KMS-11 (cell line): ENCODE measurements around the gene ATP6V1B1.

Experiments
- H2AFZ ChIP-seq: fragments of 200-600 bp; sonication (generic); 2 replicates; pipeline ENCODE4 v1.6.1; 2016; ENCODE audit warnings: antibody characterized with exemption, mixed run types, low read depth
- H3K27ac ChIP-seq: fragments of 200-600 bp; sonication (generic); 2 replicates; pipeline ENCODE4 v1.6.1; 2016; ENCODE audit warnings: mild to moderate bottlenecking, mixed run types
- H3K27me3 ChIP-seq: fragments of 200-600 bp; sonication (generic); 2 replicates; pipeline ENCODE4 v1.6.1; 2017; ENCODE audit warnings: mild to moderate bottlenecking, low read depth, mixed run types, moderate library complexity; ENCODE audit not compliant: insufficient read depth
- H3K36me3 ChIP-seq: fragments of 200-600 bp; sonication (generic); 2 replicates; pipeline ENCODE4 v1.6.1; 2017; ENCODE audit warnings: mild to moderate bottlenecking, mixed run types; ENCODE audit not compliant: insufficient read depth
- H3K4me1 ChIP-seq: fragments of 200-600 bp; sonication (generic); 2 replicates; pipeline ENCODE4 v1.6.1; 2016; ENCODE audit warnings: mild to moderate bottlenecking, low read depth, mixed run types; ENCODE audit not compliant: poor library complexity, severe bottlenecking
- H3K4me2 ChIP-seq: fragments of 200-600 bp; sonication (generic); 2 replicates; pipeline ENCODE4 v1.7.0; 2016; ENCODE audit warnings: mild to moderate bottlenecking, mixed run types
- H3K4me3 ChIP-seq: fragments of 200-600 bp; sonication (generic); IDR thresholded peaks from 2 replicates; pipeline ENCODE4 v1.6.1; 2017; ENCODE audit warnings: low read depth, low read length, mixed read lengths; ENCODE audit not compliant: insufficient read depth
- H3K79me2 ChIP-seq: fragments of 200-600 bp; sonication (generic); 2 replicates; pipeline ENCODE4 v1.6.1; 2016; ENCODE audit warnings: low read depth, mixed run types; ENCODE audit not compliant: insufficient read depth
- H3K9ac ChIP-seq: fragments of 200-600 bp; sonication (generic); 2 replicates; pipeline ENCODE4 v1.6.1; 2016; ENCODE audit warnings: mild to moderate bottlenecking, mixed run types
- H4K20me1 ChIP-seq: fragments of 200-600 bp; sonication (generic); 2 replicates; pipeline ENCODE4 v1.6.1; 2016; ENCODE audit warnings: mild to moderate bottlenecking, mixed run types; ENCODE audit not compliant: insufficient read depth
- CTCF ChIP-seq: fragments of 200-600 bp; sonication (generic); conservative IDR thresholded peaks from 2 replicates; pipeline ENCODE4 v1.6.1; 2017; ENCODE audit warnings: low read depth, mild to moderate bottlenecking, antibody characterized with exemption, low read length, moderate library complexity, mixed read lengths

The ATP6V1B1 gene

GRCh38 chr2:70905443-70906421, 30.0 kb upstream of the ATP6V1B1 start:
- no peaks in the 10 kb centered on the region for H3K27me3 ChIP-seq
- no peak overlapping the region for H3K4me2 ChIP-seq
- no peak overlapping the region for H3K27ac ChIP-seq

GRCh38 chr2:70906439-70907005, 29.2 kb upstream of the ATP6V1B1 start:
- no peak overlapping the region for H2AFZ ChIP-seq
- H3K4me1 ChIP-seq, result no peaks in the 10 kb centered on the region
- H4K20me1 ChIP-seq, result no peaks in the 10 kb centered on the region; the same call in 1 of the 2 replicates
- no peaks in the 10 kb centered on the region for H3K79me2 ChIP-seq
- H3K27me3 ChIP-seq, result no peaks in the 10 kb centered on the region
- no peak for TF ChIP-seq CTCF
- no peaks in the 10 kb centered on the region for H3K36me3 ChIP-seq
- no peak overlapping the region for H3K9ac ChIP-seq
- H3K27ac ChIP-seq, result no peak overlapping the region
- H3K4me3 ChIP-seq, result no peak overlapping the region
- no peak overlapping the region for H3K4me2 ChIP-seq

More at GRCh38 chr2:70905443-70906421, 30.0 kb upstream of the ATP6V1B1 start:
- H2AFZ ChIP-seq, result no peak overlapping the region
- no peak overlapping the region for H3K9ac ChIP-seq
- H3K36me3 ChIP-seq, result no peaks in the 10 kb centered on the region
- H3K4me1 ChIP-seq, result no peaks in the 10 kb centered on the region
- no peaks in the 10 kb centered on the region for H3K79me2 ChIP-seq
- H4K20me1 ChIP-seq, result no peaks in the 10 kb centered on the region; the same call in 1 of the 2 replicates
- H3K4me3 ChIP-seq, result no peak overlapping the region
- no peak for TF ChIP-seq CTCF

DNA sequence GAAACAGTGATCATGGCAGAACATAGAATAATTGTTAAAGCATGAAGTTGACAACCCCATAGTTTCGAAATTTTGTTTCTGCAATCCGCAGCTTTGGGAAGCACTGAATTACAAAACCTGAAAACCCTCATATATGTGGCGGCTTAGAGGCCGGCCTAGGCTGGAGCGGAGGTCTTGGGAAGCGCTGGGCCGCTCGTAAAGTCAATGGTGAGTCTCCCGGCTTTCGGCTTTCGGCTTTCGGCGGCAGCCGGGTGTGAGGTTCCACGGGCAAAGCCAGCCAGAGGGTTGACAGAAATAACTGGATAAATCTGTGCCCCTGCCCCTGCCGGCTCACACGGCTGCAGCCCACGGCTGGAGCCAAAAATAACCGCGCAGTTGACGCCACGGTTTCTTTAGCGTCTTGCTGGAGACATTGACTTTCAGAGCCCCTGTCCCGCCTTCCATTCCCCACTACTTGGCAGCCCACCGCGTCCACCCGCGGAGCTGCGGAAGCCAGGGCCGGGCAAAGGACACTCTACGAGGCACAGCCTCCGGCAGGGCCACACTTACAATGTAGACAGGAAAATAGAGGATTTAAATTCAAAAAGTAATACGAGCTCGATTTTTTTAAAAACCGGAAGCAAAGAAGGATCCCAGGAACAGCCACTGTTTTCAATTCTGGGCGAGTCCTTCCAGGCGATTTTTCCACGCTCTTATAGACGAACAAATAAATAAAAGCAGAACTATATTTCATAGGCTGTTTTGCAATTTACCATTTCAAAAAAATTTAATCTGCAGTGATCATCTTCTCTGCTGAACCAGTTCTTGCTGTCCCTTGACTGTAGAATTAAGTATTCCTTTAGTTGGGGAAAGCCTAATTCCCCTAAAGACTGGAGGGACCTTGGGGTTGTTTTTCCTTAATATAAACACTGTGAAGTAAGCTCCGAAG, 28.3 kb upstream of the ATP6V1B1 start:
- TF ChIP-seq CTCF, result no peak
- no peaks in the 10 kb centered on the region for H3K4me1 ChIP-seq
- H4K20me1 ChIP-seq, result no peaks in the 10 kb centered on the region; the same call in 1 of the 2 replicates
- no peak overlapping the region for H3K9ac ChIP-seq
- H3K27me3 ChIP-seq, result no peaks in the 10 kb centered on the region
- H3K27ac ChIP-seq, result no peak overlapping the region
- H3K79me2 ChIP-seq, result no peaks in the 10 kb centered on the region
- H3K4me3 ChIP-seq, result no peak overlapping the region
- H3K4me2 ChIP-seq, result no peak overlapping the region
- H3K36me3 ChIP-seq, result no peaks in the 10 kb centered on the region
- H2AFZ ChIP-seq, result no peak overlapping the region

GRCh38 chr2:70916291-70916690, 19.4 kb upstream of the ATP6V1B1 start:
- H3K27me3 ChIP-seq, result no peaks in the 10 kb centered on the region
- H3K79me2 ChIP-seq, result no peaks in the 10 kb centered on the region
- no peak overlapping the region for H2AFZ ChIP-seq
- H3K4me1 ChIP-seq, result no peaks in the 10 kb centered on the region
- no peak overlapping the region for H3K4me3 ChIP-seq
- TF ChIP-seq CTCF, result no peak
- H3K9ac ChIP-seq, result no peak overlapping the region
- H3K27ac ChIP-seq, result no peak overlapping the region
- H3K36me3 ChIP-seq, result no peaks in the 10 kb centered on the region
- no peak overlapping the region for H3K4me2 ChIP-seq
- no peaks in the 10 kb centered on the region for H4K20me1 ChIP-seq
